Cerebellar nuclear complex (tissue), 1 donor: ENCODE results near the gene DDIT4.
"Not testable (repeated sequence)": the region's sequence is repeated elsewhere in the genome, so short reads cannot be mapped to it uniquely, and the experiment has no call there.

Experiments
- DNase-seq, 2 experiments: peaks; one replicate each; lab custom pipeline; 2025; lab: John Stamatoyannopoulos, UW

The DDIT4 gene

GRCh38 chr10:72249176-72249862 is 24.4 kb upstream of the DDIT4 start:
- DNase-seq: not testable (repeated sequence)

GRCh38 chr10:72250666-72251065 is 23.1 kb upstream of the DDIT4 start:
- no peak for DNase-seq

- no peak for DNase-seq
Measured at GRCh38 chr10:72251635-72252034, 22.1 kb upstream of the DDIT4 start.

GRCh38 chr10:72252972-72253371 is 20.8 kb upstream of the DDIT4 start:
- DNase-seq: no peak

GRCh38 chr10:72253578-72253977 is 20.1 kb upstream of the DDIT4 start:
- DNase-seq: no peak

- DNase-seq: peak; percentile 76 to 96
Measured at GRCh38 chr10:72254813-72255568, 18.7 kb upstream of the DDIT4 start.

GRCh38 chr10:72255977-72256729 is 17.6 kb upstream of the DDIT4 start:
- DNase-seq: peak; percentile 33 to 78

- no peak for DNase-seq
Measured at GRCh38 chr10:72257051-72257892, 16.5 kb upstream of the DDIT4 start.

GRCh38 chr10:72258617-72259016 is 15.1 kb upstream of the DDIT4 start:
- no peak for DNase-seq

GRCh38 chr10:72259491-72260238 is 14.1 kb upstream of the DDIT4 start:
- no peak for DNase-seq

- peak in 1 of 2 experiments; percentile 41 for DNase-seq
Measured at GRCh38 chr10:72260239-72260975, 13.3 kb upstream of the DDIT4 start.

- DNase-seq: no peak
Measured at GRCh38 chr10:72260976-72261783, 12.5 kb upstream of the DDIT4 start.

GRCh38 chr10:72261784-72262404 is 11.8 kb upstream of the DDIT4 start:
- DNase-seq: no peak

GRCh38 chr10:72263613-72264241 is 10.0 kb upstream of the DDIT4 start:
- DNase-seq: no peak

GRCh38 chr10:72264536-72264935 is 9.2 kb upstream of the DDIT4 start:
- DNase-seq: no peak

GRCh38 chr10:72265508-72265907 is 8.2 kb upstream of the DDIT4 start:
- DNase-seq: no peak

GRCh38 chr10:72265990-72266865 is 7.5 kb upstream of the DDIT4 start:
- no peak for DNase-seq

GRCh38 chr10:72267381-72267780 is 6.3 kb upstream of the DDIT4 start:
- no peak for DNase-seq
